ENCODE measurements around the gene RELA. TPM values are rescaled to one million over a fixed set of nuclear protein-coding genes. Genes with fewer than 3 reads are reported as not detected.

Gene RELA
- total and polyA plus RNA-seq, 2 of the 13 experiments (the other 11 are each of a cell fraction or from before 2014, with no cell fraction given) = 21.4 to 40.5 TPM

- TF ChIP-seq PCBP1 (IDR thresholded peaks at IDR 0.05; ENCODE audit: borderline replicate concordance, low read depth, low read length) = no peak
- no peak for TF ChIP-seq ZNF652 (CRISPR knock-in tag; IDR thresholded peaks at IDR 0.05; ENCODE audit: borderline replicate concordance, low read depth)
- no peak for TF ChIP-seq IKZF4 (CRISPR knock-in tag; IDR thresholded peaks at IDR 0.05; ENCODE audit: borderline replicate concordance, low read depth, not compliant biosample characterization)
- TF ChIP-seq ZNF101 (CRISPR knock-in tag; IDR thresholded peaks at IDR 0.05; ENCODE audit: borderline replicate concordance, low read depth) = no peak
- TF ChIP-seq ZSCAN25 (CRISPR knock-in tag; IDR thresholded peaks at IDR 0.05) = no peak
- no peak for TF ChIP-seq ELF4 (CRISPR knock-in tag; IDR thresholded peaks at IDR 0.05; ENCODE audit: borderline replicate concordance)
- 0 out of 2 replicates have a peak, but pooled peaks have one; percentile 52 for TF ChIP-seq TOPORS (CRISPR knock-in tag; IDR thresholded peaks at IDR 0.05)
- no peak for TF ChIP-seq ZBTB44 (CRISPR knock-in tag; IDR thresholded peaks at IDR 0.05)
- TF ChIP-seq GZF1 (CRISPR knock-in tag; IDR thresholded peaks at IDR 0.05) = no peak
- TF ChIP-seq ZNF225 (CRISPR knock-in tag; IDR thresholded peaks at IDR 0.05) = no peak
- TF ChIP-seq ZNF512 (CRISPR knock-in tag; IDR thresholded peaks at IDR 0.05) = no peak
- TF ChIP-seq ZNF367 (CRISPR knock-in tag; IDR thresholded peaks at IDR 0.05; ENCODE audit: borderline replicate concordance) = no peak
- no peak for TF ChIP-seq ZBTB40 (IDR thresholded peaks at IDR 0.05)
- no peak for TF ChIP-seq ZBTB40 (CRISPR knock-in tag; IDR thresholded peaks at IDR 0.05)
- no peak for TF ChIP-seq FOXO1 (CRISPR knock-in tag; IDR thresholded peaks at IDR 0.05)
- no peak for TF ChIP-seq ZNF567 (CRISPR knock-in tag; IDR thresholded peaks at IDR 0.05; ENCODE audit: borderline replicate concordance)
- no peak for TF ChIP-seq GPN1 (CRISPR knock-in tag; IDR thresholded peaks at IDR 0.05; ENCODE audit: borderline replicate concordance)
- TF ChIP-seq ZNF644 (CRISPR knock-in tag; IDR thresholded peaks at IDR 0.05; ENCODE audit: low read depth) = no peak
- TF ChIP-seq NPAS2 (CRISPR knock-in tag; IDR thresholded peaks at IDR 0.05; ENCODE audit: borderline replicate concordance) = no peak
- 0 out of 2 replicates have a peak, but pooled peaks have one; percentile 29 for TF ChIP-seq RCOR2 (CRISPR knock-in tag; IDR thresholded peaks at IDR 0.05)
Measured at GRCh38 chr11:65616575-65617001, 46.1 kb downstream of the RELA start (continued).

Data from HepG2 (cell line).